ENCODE measurements around the gene MSH6.

MSH6 gene

GRCh38 chr2:47843407-47843806 lies 60.5 kb downstream of the MSH6 start:
- no peak for DNase-seq (ENCODE audit: low read depth)

GRCh38 chr2:47844162-47844561 lies 61.2 kb downstream of the MSH6 start:
- no peak for DNase-seq (ENCODE audit: low read depth)

GRCh38 chr2:47849368-47849767 lies 66.4 kb downstream of the MSH6 start:
- no peak for DNase-seq (ENCODE audit: low read depth)

DNA sequence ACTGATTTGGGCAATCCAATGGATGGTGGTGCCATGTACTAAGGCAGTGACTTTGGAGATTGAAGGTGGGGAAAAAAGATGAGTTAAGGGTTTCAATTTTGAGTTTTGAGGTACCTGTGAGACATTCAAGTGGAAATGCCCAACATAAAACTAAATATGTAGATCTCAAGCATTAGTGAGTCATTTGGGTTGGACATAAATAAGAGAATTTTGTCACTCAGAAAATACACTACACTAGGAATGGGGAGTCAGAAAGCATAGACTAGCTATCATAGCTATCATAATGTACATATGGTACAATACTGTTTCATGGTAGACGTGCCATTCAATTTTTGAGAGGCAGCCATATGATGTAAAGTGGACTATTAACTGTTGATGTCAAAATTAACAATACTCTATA lies 67.3 kb downstream of the MSH6 start:
- DNase-seq (ENCODE audit: low read depth) = no peak

DNA sequence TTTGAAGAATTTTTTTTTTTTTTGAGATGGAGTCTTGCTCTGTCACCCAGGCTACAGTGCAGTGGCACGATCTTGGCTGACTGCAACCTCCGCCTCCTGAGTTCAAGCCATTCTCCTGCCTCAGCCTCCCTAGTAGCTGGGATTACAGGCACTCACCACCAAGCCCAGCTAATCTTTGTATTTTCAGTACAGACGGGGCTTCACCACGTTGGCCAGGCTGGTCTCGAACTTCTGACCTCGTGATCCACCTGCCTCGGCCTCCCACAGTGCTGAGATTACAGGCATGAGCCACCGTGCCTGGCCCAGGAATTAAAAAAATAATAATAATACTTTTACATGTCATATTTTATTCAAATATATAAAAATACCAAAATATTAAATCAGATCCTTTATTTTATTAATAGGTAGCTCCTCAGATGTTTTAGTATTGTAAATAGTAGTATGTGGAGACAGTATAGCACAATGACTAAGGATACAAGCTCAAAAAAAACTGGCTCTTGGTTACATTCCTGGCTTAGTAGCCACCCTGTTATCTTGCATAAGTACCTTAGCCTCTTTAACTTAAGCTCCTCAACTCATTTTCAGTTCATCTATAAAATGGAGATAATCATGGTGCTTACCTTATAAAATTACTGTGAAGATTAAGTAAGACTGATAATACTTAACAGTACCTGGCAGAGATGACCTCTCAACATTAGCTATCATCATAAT lies 70.3 kb downstream of the MSH6 start:
- DNase-seq (ENCODE audit: low read depth) = peak; percentile 70
